SK-N-SH treated with all-trans-retinoic acid at 6 μM for 48 hours (cell line): ENCODE measurements around the gene CDR2.

Experiments
- ARNTL ChIP-seq: fragments of 450-650 bp; formaldehyde crosslinking; IDR thresholded peaks from 2 replicates; pipeline ENCODE4 v1.5.0; 2020; ENCODE audit warnings: low read depth, mild to moderate bottlenecking, moderate library complexity, borderline replicate concordance
- CREB5 ChIP-seq: fragments of 250-450 bp; sonication (Bioruptor Pico); IDR thresholded peaks from 2 replicates; pipeline ENCODE4 v1.5.1; 2020; ENCODE audit warnings: low read depth, mild to moderate bottlenecking, moderate library complexity
- CSRNP3 ChIP-seq: fragments of 250-450 bp; sonication (Bioruptor Pico); IDR thresholded peaks from 2 replicates; pipeline ENCODE4 v1.5.1; 2021; ENCODE audit warnings: mild to moderate bottlenecking, moderate library complexity
- ISL1 ChIP-seq: fragments of 250-450 bp; sonication (Bioruptor Pico); IDR thresholded peaks from 2 replicates; pipeline ENCODE4 v2.1.2; 2022; ENCODE audit warnings: mild to moderate bottlenecking, moderate library complexity
- OSR1 ChIP-seq: fragments of 250-450 bp; sonication (Bioruptor Pico); IDR thresholded peaks from 2 replicates; pipeline ENCODE4 v1.8.0; 2022; ENCODE audit warnings: moderate library complexity, mild to moderate bottlenecking, inconsistent platforms
- PATZ1 ChIP-seq: fragments of 250-450 bp; sonication (Bioruptor Pico); IDR thresholded peaks from 2 replicates; pipeline ENCODE4 v1.8.0; 2020; ENCODE audit warnings: mild to moderate bottlenecking, moderate library complexity, borderline replicate concordance
- RARB ChIP-seq: fragments of 250-450 bp; sonication (Bioruptor Pico); IDR thresholded peaks from 2 replicates; pipeline ENCODE4 v1.8.0; 2021; ENCODE audit warnings: mild to moderate bottlenecking, moderate library complexity
- TOX ChIP-seq: fragments of 250-450 bp; sonication (Bioruptor Pico); IDR thresholded peaks from 2 replicates; pipeline ENCODE4 v1.8.0; 2021; ENCODE audit warnings: mild to moderate bottlenecking, moderate library complexity, borderline replicate concordance
- TSHZ2 ChIP-seq: fragments of 250-450 bp; sonication (Bioruptor Pico); IDR thresholded peaks from 2 replicates; pipeline ENCODE4 v1.5.0; 2020; ENCODE audit warnings: mild to moderate bottlenecking, moderate library complexity
- ZFP3 ChIP-seq: fragments of 250-450 bp; sonication (Bioruptor Pico); IDR thresholded peaks from 2 replicates; pipeline ENCODE4 v1.5.0; 2020; ENCODE audit warnings: mild to moderate bottlenecking, moderate library complexity
- ZFP30 ChIP-seq: fragments of 450-650 bp; formaldehyde crosslinking; IDR thresholded peaks from 2 replicates; pipeline ENCODE4 v1.5.0; 2022; ENCODE audit warnings: mild to moderate bottlenecking, moderate library complexity
- ZNF565 ChIP-seq: fragments of 450-650 bp; formaldehyde crosslinking; conservative IDR thresholded peaks from 2 replicates; pipeline ENCODE4 v1.5.0; 2020; ENCODE audit warnings: low read depth, mild to moderate bottlenecking, moderate library complexity
- ZNF8 ChIP-seq: fragments of 450-650 bp; formaldehyde crosslinking; IDR thresholded peaks from 2 replicates; pipeline ENCODE4 v1.5.0; 2020; ENCODE audit warnings: mild to moderate bottlenecking, moderate library complexity

GRCh38 chr16:22421136-22421535 lies 46.7 kb upstream of the CDR2 start:
- TF ChIP-seq PATZ1 (CRISPR knock-in tag) (no peak), TSHZ2 (CRISPR knock-in tag) (no peak), ISL1 (no peak), RARB (CRISPR knock-in tag) (no peak), ZFP3 (CRISPR knock-in tag) (no peak), CSRNP3 (CRISPR knock-in tag) (no peak), ZFP30 (CRISPR knock-in tag) (no peak), ARNTL (no peak), ZNF8 (no peak), CREB5 (no peak), OSR1 (no peak), TOX (CRISPR knock-in tag) (no peak), ZNF565 (CRISPR knock-in tag) (no peak)
